IMR-90 (cell line): Measurements from ENCODE around the gene FOXC2. TPM values are rescaled to one million over a fixed set of nuclear protein-coding genes. Genes with fewer than 3 reads are reported as not detected.
A peak's percentile ranks its signal among the peaks of the same experiment; 100 is the strongest.

Experiments used
- ATAC-seq: fragments of 200-7000 bp; cut with Tn5 transposase; 2 replicates; pipeline ENCODE4 v1.9.1; 2020; ENCODE audit warnings: low read depth, mild to moderate bottlenecking, moderate library complexity
- BruUV-seq: library from RNA; stranded (reverse); fragments of 400-500 nt; replicated peaks from 2 replicates; lab custom pipeline; 2021; lab: Mats Ljungman, UMichigan
- CTCF ChIA-PET: fragments of 300-600 bp; formaldehyde crosslinking; extraction: SDS; loops from one replicate; lab custom pipeline; 2021; ENCODE audit warnings: antibody characterized with exemption; lab: Yijun Ruan, JAX
- POLR2A ChIA-PET: fragments of 300-600 bp; sonication (Branson Sonifier 250); formaldehyde crosslinking; loops from one replicate; lab custom pipeline; 2022; ENCODE audit warnings: antibody characterized with exemption; ENCODE audit not compliant: unreplicated experiment; lab: Charles Lee
- DNase-seq: peaks from one replicate; pipeline ENCODE4 v3.0.0; 2013
- H2AFZ ChIP-seq: replicated peaks from 2 replicates; pipeline ENCODE3; 2013; ENCODE audit warnings: low read length, mild to moderate bottlenecking; ENCODE audit not compliant: poor library complexity
- H2AK5ac ChIP-seq: 2 replicates; pipeline ENCODE4 v1.6.1; 2013; ENCODE audit warnings: low read depth, low read length, inconsistent platforms
- H2AK9ac ChIP-seq: replicated peaks from 2 replicates; pipeline ENCODE3; 2013; ENCODE audit warnings: mild to moderate bottlenecking, low read depth, low read length, moderate library complexity; ENCODE audit not compliant: poor library complexity
- H2BK120ac ChIP-seq: 2 replicates; pipeline ENCODE4 v1.6.1; 2013; ENCODE audit warnings: low read depth, low read length, inconsistent platforms
- H2BK15ac ChIP-seq: 3 replicates; pipeline ENCODE4 v1.6.1; 2013; ENCODE audit warnings: low read depth, low read length, inconsistent platforms
- H2BK20ac ChIP-seq: 2 replicates; pipeline ENCODE4 v1.6.1; 2013; ENCODE audit warnings: low read depth, mild to moderate bottlenecking, inconsistent platforms, low read length, moderate library complexity
- H2BK5ac ChIP-seq: 2 replicates; pipeline ENCODE4 v1.6.1; 2013; ENCODE audit warnings: mild to moderate bottlenecking, low read depth, low read length, inconsistent platforms; ENCODE audit not compliant: poor library complexity, severe bottlenecking
- H3K14ac ChIP-seq: replicated peaks from 2 replicates; pipeline ENCODE4 v1.6.1; 2013; ENCODE audit warnings: low read depth, low read length, inconsistent platforms
- H3K18ac ChIP-seq: 2 replicates; pipeline ENCODE4 v1.6.1; 2013; ENCODE audit warnings: low read depth, low read length, control low read depth
- H3K23ac ChIP-seq: 2 replicates; pipeline ENCODE4 v1.6.1; 2013; ENCODE audit warnings: low read depth, low read length, inconsistent platforms
- H3K27ac ChIP-seq: 2 replicates; pipeline ENCODE4 v1.5.1; 2013; ENCODE audit warnings: mild to moderate bottlenecking, control low read depth, low read length; ENCODE audit not compliant: insufficient read depth
- H3K27me3 ChIP-seq: 2 replicates; pipeline ENCODE4 v1.6.1; 2013; ENCODE audit warnings: low read length; ENCODE audit not compliant: control insufficient read depth, insufficient read depth
- H3K36me3 ChIP-seq: 2 replicates; pipeline ENCODE4 v1.6.1; 2013; ENCODE audit warnings: low read length, mixed read lengths; ENCODE audit not compliant: control insufficient read depth, insufficient read depth
- H3K4ac ChIP-seq: 2 replicates; pipeline ENCODE4 v1.6.1; 2013; ENCODE audit warnings: low read depth, low read length, inconsistent platforms
- H3K4me1 ChIP-seq: 2 replicates; pipeline ENCODE4 v1.6.1; 2013; ENCODE audit warnings: low read length, mixed read lengths; ENCODE audit not compliant: control insufficient read depth, insufficient read depth
- H3K4me2 ChIP-seq: 2 replicates; pipeline ENCODE4 v1.6.1; 2013; ENCODE audit warnings: low read depth, mild to moderate bottlenecking, control low read depth, low read length, moderate library complexity
- H3K4me3 ChIP-seq: 2 replicates; pipeline ENCODE4 v1.5.1; 2013; ENCODE audit warnings: low read depth, mild to moderate bottlenecking, control low read depth, low read length, moderate library complexity; ENCODE audit not compliant: insufficient read depth
- H3K56ac ChIP-seq: 2 replicates; pipeline ENCODE4 v1.6.1; 2013; ENCODE audit warnings: low read length, inconsistent platforms; ENCODE audit not compliant: insufficient read depth; ENCODE audit errors: extremely low read depth
- H3K79me1 ChIP-seq, 2 experiments: 2 replicates each; pipeline ENCODE4 v1.6.1; 2013; ENCODE audit warnings: low read length in 2 of 2, inconsistent platforms in 1 of 2, low read depth in 1 of 2
- H3K9ac ChIP-seq: 2 replicates; pipeline ENCODE4 v1.6.1; 2013; ENCODE audit warnings: low read depth, low read length, control low read depth
- H3K9me1 ChIP-seq: 2 replicates; pipeline ENCODE4 v1.6.1; 2013; ENCODE audit warnings: low read length, inconsistent platforms; ENCODE audit not compliant: insufficient read depth
- H3K9me3 ChIP-seq: 2 replicates; pipeline ENCODE4 v1.6.1; 2013; ENCODE audit warnings: low read length; ENCODE audit not compliant: control insufficient read depth, insufficient read depth
- H4K20me1 ChIP-seq: 2 replicates; pipeline ENCODE4 v1.6.1; 2013; ENCODE audit warnings: low read length, inconsistent platforms; ENCODE audit not compliant: insufficient read depth
- H4K5ac ChIP-seq: 2 replicates; pipeline ENCODE4 v1.6.1; 2013; ENCODE audit warnings: mild to moderate bottlenecking, low read depth, low read length, control low read depth
- H4K8ac ChIP-seq, 2 experiments: 2 replicates each; pipeline ENCODE4 v1.6.1; 2013; ENCODE audit warnings: low read depth in 2 of 2, low read length in 2 of 2, control low read depth in 1 of 2, inconsistent platforms in 1 of 2
- H4K91ac ChIP-seq: 2 replicates; pipeline ENCODE4 v1.6.1; 2013; ENCODE audit warnings: low read depth, low read length, inconsistent platforms; ENCODE audit not compliant: insufficient read depth
- BHLHE40 ChIP-seq: fragments of 150-350 bp; IDR thresholded peaks from 2 replicates; pipeline ENCODE4 v1.6.1; 2016; ENCODE audit warnings: mild to moderate bottlenecking, low read depth, low read length
- CEBPB ChIP-seq: IDR thresholded peaks from 2 replicates; pipeline ENCODE4 v1.6.1; 2012; ENCODE audit warnings: low read depth, low read length, improper control_type of control experiment
- CHD1 ChIP-seq: IDR thresholded peaks from 2 replicates; pipeline ENCODE4 v1.6.1; 2012; ENCODE audit warnings: low read depth, low read length, improper control_type of control experiment
- CTCF ChIP-seq: conservative IDR thresholded peaks from 2 replicates; pipeline ENCODE4 v1.5.1; 2012; ENCODE audit warnings: mild to moderate bottlenecking, low read depth, low read length, improper control_type of control experiment
- ELK1 ChIP-seq: fragments of 150-350 bp; IDR thresholded peaks from 2 replicates; pipeline ENCODE4 v1.6.1; 2016; ENCODE audit warnings: low read depth, mild to moderate bottlenecking, low read length, moderate library complexity, borderline replicate concordance
- FOS ChIP-seq: fragments of 150-350 bp; IDR thresholded peaks from 2 replicates; pipeline ENCODE4 v1.6.1; 2016; ENCODE audit warnings: low read depth, low read length
- MAFK ChIP-seq: IDR thresholded peaks from 2 replicates; pipeline ENCODE4 v1.6.1; 2012; ENCODE audit warnings: low read depth, low read length, improper control_type of control experiment
- MAZ ChIP-seq: IDR thresholded peaks from 2 replicates; pipeline ENCODE4 v1.6.1; 2012; ENCODE audit warnings: low read depth, mild to moderate bottlenecking, low read length, improper control_type of control experiment, moderate library complexity, borderline replicate concordance
- MXI1 ChIP-seq: IDR thresholded peaks from 2 replicates; pipeline ENCODE4 v1.6.1; 2012; ENCODE audit warnings: low read depth, mild to moderate bottlenecking, low read length, moderate library complexity, borderline replicate concordance
- NFE2L2 ChIP-seq: fragments of 150-350 bp; IDR thresholded peaks from 2 replicates; pipeline ENCODE4 v1.6.1; 2016; ENCODE audit warnings: low read depth, mild to moderate bottlenecking, low read length
- POLR2A ChIP-seq: IDR thresholded peaks from 2 replicates; pipeline ENCODE4 v1.6.1; 2012; ENCODE audit warnings: mild to moderate bottlenecking, low read depth, low read length
- RAD21 ChIP-seq: IDR thresholded peaks from 2 replicates; pipeline ENCODE4 v1.6.1; 2012; ENCODE audit warnings: low read length, improper control_type of control experiment
- RCOR1 ChIP-seq: IDR thresholded peaks from 2 replicates; pipeline ENCODE4 v1.6.1; 2012; ENCODE audit warnings: mild to moderate bottlenecking, low read length, improper control_type of control experiment; ENCODE audit not compliant: insufficient replicate concordance
- RFX5 ChIP-seq: IDR thresholded peaks from 2 replicates; pipeline ENCODE4 v1.8.0; 2012; ENCODE audit warnings: low read depth, mild to moderate bottlenecking, low read length, moderate library complexity
- SMC3 ChIP-seq: fragments of 150-350 bp; IDR thresholded peaks from 2 replicates; pipeline ENCODE4 v1.6.1; 2016; ENCODE audit warnings: low read depth, mild to moderate bottlenecking, antibody characterized with exemption, low read length, moderate library complexity
- USF2 ChIP-seq: fragments of 150-350 bp; IDR thresholded peaks from 2 replicates; pipeline ENCODE4 v1.6.1; 2017; ENCODE audit warnings: mild to moderate bottlenecking, antibody characterized with exemption, low read length, low read depth
- WGBS, 2 experiments: methylation state at CpG; one replicate each; pipeline versions ENCODE4 v1.1.5 to v1.1.7; 2013; ENCODE audit warnings: missing lambda C conversion rate in 2 of 2; ENCODE audit not compliant: insufficient read length in 1 of 2; ENCODE audit errors: extremely low coverage in 2 of 2; 5-methylcytosine and 5-hydroxymethylcytosine counted together
- dilution Hi-C: fragments of 300-500 bp; cut with HindIII; formaldehyde crosslinking; loops from one replicate; pipeline ENCODE4 v1.14.3; 2018; ENCODE audit warnings: low sequenced_read_pairs; ENCODE audit not compliant: unreplicated experiment
- in situ Hi-C: fragments of 300-500 bp; cut with MboI; formaldehyde crosslinking; loops from 3 replicates; pipeline ENCODE4 v1.14.3; 2019; ENCODE audit warnings: low sequenced_read_pairs, inconsistent platforms, mixed read lengths
- intact Hi-C: fragments of 100-400 bp; cut with micrococcal nuclease; formaldehyde crosslinking; loops from 2 replicates; pipeline ENCODE4 v1.10.0; 2022
- polyA plus RNA-seq, 3 experiments: library from polyadenylated mRNA; depleted of rRNA; stranded (reverse); fragments of >200 nt; gene quantifications; 2 replicates each; pipeline ENCODE4 v1.2.3, GENCODE V29; 2012; ENCODE audit warnings: low replicate concordance in 1 of 3
- total RNA-seq: library from RNA; depleted of rRNA; stranded (reverse); fragments of >200 nt; gene quantifications from 2 replicates; pipeline ENCODE4 v1.2.3, GENCODE V29; 2012

The FOXC2 gene
- total and polyA plus RNA-seq, 2 of the 4 experiments (the other 2 are of a cell fraction) = 0.90 to 6.4 TPM

DNA sequence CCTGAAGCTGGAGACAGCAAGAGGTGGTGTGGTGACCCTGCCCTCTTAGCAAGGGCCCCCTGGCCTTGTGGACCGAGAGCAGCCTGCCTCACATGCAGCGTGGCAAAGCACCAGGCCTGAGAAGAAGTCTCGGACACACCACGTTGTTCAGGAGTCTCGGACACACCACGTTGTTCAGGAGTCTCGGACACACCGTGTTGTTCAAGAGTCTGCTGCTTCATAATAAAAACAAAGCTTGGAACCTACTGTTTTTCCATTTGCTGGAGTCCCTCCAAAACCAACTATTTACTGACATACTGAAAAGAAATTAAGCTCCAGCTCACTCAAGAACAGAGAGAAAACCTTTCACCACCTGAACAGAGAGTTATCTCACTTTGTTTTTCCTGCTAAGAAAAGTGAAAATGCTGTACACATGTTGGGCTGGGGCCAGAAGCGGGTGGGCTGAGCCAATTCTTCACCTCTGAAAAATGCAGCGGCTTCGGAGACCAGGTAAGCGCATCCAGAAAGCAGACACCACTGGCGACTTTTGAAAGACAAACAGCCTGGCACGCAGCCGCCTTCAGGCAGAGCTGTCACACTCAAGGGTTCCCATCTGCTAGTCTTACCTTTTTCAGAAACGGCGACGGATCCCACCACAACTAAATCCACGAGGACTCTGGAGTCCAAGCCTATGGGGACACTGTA lies 20.5 kb upstream of the FOXC2 start:
- Histone ChIP-seq H3K27me3 (no peaks in the 10 kb centered on the region), H3K27ac (no peak overlapping the region), H2AK5ac (no peak overlapping the region), H3K9ac (no peak overlapping the region), H4K5ac (no peak overlapping the region), H3K4me2 (no peak overlapping the region), H4K20me1 (no peaks in the 10 kb centered on the region), H3K36me3 (peaks cover 50% of the 10 kb centered on the region), H2AK9ac (peak overlapping the region; percentile 79), H3K79me1 (peaks cover 0 to 17% of the 10 kb centered on the region in 2 experiments; a peak in 2 of 4 replicates), H3K9me1 (no peaks in the 10 kb centered on the region), H3K4me3 (no peak overlapping the region), H3K56ac (no peak overlapping the region), H3K18ac (no peak overlapping the region), H2BK5ac (no peak overlapping the region), H3K4ac (no peak overlapping the region), H2AFZ (no peak overlapping the region), H2BK120ac (no peak overlapping the region), H4K91ac (no peak overlapping the region), H4K8ac (no peak overlapping the region), H2BK15ac (no peak overlapping the region), H3K23ac (no peak overlapping the region), H3K4me1 (no peaks in the 10 kb centered on the region), H3K14ac (no peak overlapping the region), H3K9me3 (no peaks in the 10 kb centered on the region), H2BK20ac (no peak overlapping the region)
- ATAC-seq = no peak
- in situ Hi-C loops (no loop called here), dilution Hi-C loops (no loop called here), intact Hi-C loops (no loop called here)
- TF ChIP-seq RCOR1 = no peak
- TF ChIP-seq RFX5 = no peak
- no peak for TF ChIP-seq USF2
- TF ChIP-seq MAFK = no peak
- no peak for TF ChIP-seq MXI1
- no peak for TF ChIP-seq CHD1
- no peak for TF ChIP-seq ELK1
- no peak for TF ChIP-seq NFE2L2
- TF ChIP-seq MAZ = no peak
- TF ChIP-seq FOS = no peak
- TF ChIP-seq RAD21 = no peak
- TF ChIP-seq POLR2A = no peak
- TF ChIP-seq SMC3 = no peak
- TF ChIP-seq CTCF = no peak
- TF ChIP-seq CEBPB = no peak
- TF ChIP-seq BHLHE40 = no peak
- ChIA-PET POLR2A (no interaction called here), CTCF (interaction anchor here (0.7 kb wide), 1 partner anchor 12 kb away, joined by 3 read pairs; no protein-coding TSS in a partner anchor)
- BruUV-seq = no TSS peak
- WGBS, 2 experiments = 91% methylated on average over 18 of the region's 19 CpGs; no CpG with 5 or more reads in 1 of the 2 experiments
- no peak for DNase-seq
